NOMO-1 treated with DMSO at 0.1 percent for 48 hours (cell line): ENCODE data around the gene FER.
"Not testable (repeated sequence)": the region's sequence is repeated elsewhere in the genome, so short reads cannot be mapped to it uniquely, and the experiment has no call there.

Experiments used
- DNase-seq: peaks from one replicate; lab custom pipeline; 2025; ENCODE audit not compliant: unreplicated experiment; lab: John Stamatoyannopoulos, UW

Gene FER

DNA sequence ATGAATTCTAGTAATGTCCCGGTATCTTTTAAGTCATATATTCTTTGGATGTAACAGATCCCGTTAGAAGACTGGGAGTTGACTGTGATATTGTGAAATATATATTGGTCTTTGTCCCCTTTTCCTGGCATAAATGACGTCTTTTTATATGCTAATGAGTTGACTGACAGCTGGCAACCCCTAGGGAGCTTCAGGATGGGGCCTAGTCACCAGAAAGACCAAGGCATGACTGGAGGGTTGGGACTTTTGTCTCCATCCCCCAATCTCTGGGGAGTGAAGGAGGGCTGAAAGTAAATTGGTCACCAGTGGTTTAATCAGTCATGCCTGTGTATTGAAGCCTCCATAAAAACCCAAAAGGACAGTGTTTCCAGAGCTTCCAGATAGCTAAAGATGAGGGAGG is 420.5 kb downstream of the FER start:
- no peak for DNase-seq

DNA sequence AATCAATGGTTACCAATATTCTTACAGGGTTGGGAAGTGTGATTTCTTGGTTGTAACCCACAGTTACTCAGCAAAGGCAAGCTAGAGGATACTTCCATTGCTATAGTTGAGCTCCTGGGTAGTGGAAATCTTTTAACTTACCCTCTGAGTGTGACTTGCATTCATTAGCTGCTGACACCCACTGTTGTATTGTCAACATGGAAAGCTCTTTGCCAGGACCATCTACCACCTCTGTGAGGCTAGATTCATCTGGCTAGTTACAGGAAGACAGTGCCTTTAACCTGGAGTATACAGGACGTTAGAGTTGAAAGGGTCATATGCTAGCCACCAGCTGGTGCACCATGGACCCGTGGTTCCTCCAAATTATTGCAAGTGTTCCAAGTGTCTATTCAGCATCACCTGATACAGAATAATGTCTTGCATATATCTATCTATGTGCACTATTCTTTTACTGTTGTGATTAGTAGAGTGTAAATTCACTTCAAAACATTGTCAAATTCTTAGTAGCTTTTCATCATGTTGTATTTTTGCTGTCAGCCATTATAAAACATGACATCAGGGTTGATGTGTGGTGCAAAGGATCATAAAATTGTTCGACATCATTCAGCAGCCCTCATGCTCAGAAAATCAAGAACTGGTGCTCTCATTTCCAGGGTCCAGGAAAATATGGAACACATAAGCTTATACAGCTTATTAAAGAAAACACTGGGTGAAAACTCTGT is 423.1 kb downstream of the FER start:
- no peak for DNase-seq

DNA sequence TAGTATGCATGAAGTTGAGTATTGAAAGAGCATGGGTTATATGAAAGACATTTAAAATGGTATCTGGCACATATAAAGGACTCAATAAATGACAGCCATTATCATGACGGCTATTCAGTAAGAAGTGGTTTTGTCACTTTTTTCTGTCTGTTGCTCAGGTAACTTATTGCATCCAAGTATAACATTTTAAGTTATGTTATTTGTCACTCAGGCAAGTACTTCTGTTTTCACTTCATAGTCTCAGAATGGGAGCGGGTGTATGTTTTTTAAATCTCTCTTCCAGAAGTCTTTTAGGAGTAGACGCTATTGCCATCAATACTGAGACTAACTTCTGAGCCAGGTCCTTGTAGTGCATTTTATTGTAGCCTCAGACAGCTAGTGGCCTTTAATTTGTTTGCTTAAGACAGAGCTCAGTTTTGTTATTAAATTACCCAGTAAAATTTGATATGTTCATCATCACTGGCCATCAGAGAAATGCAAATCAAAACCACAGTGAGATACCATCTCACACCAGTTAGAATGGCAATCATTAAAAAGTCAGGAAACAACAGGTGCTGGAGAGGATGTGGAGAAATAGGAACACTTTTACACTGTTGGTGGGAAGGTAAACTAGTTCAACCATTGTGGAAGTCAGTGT is 423.9 kb downstream of the FER start:
- not testable (repeated sequence) for DNase-seq

DNA sequence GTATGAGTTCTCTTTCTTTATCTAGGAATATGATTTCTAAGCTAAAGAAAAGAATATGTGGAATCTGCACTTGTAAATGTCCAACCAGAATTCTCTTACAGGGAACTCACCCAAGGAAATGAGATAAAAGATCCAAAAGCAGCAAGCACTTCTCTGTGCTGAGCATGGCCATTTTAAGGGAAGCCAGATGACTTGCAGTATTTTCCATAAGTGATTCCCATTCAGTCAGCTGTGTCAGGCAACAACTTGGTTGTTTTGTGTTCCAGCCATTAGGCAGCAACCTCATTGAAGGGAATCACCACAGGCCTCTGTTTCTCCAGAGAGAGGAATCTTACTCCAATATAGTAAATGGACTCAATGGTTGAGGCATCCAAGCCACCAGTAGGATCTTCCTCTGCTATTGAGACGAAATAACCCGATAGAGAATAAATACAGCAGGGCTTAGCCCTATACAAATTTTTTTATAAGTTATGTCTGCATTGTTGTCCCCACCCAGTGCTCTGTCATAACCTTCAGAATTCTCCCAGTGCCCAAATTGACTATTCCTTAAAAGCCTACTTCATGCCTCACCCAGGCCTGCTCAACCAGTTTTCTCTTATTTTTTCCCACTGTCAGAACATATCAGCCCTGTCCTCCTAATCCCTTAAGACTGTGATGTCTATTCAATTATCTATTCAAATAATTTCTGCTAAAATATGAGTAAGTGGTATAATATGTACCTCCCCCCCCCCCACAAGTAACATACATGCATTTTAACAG is 425.5 kb downstream of the FER start:
- DNase-seq: no peak

DNA sequence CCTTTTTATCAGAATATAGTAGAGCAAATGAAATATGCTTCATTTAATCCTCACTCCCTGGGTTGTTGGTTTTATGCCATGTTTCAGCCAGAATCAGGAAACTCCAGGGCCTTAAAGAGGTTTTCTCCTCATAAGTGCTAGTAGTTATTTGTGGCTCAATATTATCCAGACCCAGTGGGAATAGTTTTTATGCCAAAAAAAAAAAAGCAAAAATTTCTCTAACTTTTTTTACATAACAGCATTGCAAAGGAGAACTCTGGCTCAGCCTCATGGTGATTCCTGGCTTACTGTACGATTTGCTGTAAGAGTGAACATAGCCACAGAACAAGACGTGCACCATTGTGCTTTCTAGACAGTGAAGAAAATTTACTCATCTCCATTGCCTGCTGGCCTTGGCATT is 429.5 kb downstream of the FER start:
- DNase-seq: no peak

DNA sequence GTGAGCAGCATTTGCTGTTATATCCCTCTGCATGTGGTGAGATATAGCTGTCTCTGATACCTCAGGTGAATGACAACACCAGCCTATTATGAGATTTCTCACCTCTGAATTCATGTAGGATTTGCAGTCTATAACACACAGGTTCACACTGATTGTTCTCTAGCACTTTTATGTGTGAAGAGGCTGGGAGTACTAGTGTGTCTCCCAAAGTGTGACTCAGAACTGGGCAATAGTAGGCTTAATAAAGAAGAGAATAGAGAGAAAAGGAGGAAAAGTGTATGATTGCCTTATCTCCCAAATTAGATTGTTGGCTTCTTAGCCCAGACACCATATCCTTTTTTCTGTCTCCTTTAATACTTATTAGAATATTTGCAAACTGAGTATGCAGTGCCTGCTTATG is 430.1 kb downstream of the FER start:
- no peak for DNase-seq

DNA sequence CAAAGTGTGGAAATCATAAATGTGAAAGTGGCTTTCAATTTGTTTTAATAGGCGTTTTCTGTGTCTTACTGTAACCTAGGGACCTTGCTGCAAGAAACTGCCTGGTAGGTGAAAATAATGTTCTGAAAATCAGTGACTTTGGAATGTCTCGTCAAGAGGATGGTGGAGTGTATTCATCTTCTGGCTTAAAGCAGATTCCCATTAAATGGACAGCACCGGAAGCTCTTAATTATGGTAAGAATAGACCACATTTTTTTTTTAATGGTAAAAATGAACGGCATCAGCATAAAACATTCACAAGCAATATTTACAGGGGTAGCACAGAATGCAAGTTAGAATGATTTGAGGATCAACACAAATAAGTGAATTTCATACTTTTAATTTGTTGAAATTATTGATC is 433.0 kb downstream of the FER start:
- DNase-seq: no peak

DNA sequence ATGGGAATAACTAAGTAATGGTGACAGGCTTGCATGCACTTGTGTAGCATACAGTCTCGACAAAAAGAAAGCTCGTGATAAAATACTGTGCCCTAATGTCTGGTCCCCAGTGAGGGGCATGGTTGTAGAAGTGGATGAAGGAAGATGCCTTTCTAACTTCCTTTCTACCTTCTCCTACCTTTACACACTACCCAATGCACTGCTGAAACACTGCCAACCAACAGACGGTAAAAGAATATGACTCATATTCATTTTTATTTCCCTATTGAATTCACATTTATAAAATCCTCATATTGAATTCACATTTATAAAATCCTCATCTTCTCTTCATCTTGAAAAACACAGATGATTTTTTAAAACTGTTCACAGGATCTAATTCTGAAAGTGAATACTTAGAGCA is 439.1 kb downstream of the FER start:
- no peak for DNase-seq

DNA sequence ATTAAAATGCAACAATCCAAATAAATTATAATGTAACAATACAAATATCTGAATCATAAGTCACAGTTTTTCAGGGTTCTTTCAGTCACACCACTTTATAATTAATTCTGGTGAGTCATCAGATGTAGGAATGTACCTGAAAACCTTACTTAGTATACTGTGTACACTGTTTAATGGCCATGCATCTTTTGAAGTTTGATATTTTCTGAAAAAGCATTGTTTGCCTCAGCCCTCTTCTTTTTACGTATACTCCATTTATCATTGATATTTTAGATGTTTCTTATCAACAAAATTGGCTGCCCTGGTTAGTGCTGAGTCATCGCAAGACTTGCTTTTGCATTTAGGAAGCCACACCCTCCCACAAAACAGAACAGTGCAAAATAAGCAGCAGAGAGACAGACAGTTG is 443.5 kb downstream of the FER start:
- peak; percentile 28 for DNase-seq

DNA sequence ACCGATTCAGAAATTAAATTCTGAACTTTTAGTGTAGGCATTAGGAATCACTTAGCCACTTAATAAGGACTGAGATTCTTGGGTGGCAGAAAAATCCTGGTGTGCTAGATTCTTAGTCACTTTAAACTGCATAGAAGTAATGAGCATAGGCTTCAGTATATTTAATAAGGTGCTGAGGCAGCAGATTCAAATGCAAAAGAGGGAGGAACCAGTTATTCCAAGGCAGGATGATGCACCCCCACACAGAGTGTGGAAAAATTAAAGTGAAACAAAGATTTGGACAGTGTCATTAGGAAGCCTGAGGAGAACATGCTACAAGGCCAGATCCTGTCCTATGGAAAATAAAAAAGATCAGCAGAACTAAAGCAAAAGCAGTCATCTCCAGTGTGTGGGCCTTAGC is 444.3 kb downstream of the FER start:
- no peak for DNase-seq

DNA sequence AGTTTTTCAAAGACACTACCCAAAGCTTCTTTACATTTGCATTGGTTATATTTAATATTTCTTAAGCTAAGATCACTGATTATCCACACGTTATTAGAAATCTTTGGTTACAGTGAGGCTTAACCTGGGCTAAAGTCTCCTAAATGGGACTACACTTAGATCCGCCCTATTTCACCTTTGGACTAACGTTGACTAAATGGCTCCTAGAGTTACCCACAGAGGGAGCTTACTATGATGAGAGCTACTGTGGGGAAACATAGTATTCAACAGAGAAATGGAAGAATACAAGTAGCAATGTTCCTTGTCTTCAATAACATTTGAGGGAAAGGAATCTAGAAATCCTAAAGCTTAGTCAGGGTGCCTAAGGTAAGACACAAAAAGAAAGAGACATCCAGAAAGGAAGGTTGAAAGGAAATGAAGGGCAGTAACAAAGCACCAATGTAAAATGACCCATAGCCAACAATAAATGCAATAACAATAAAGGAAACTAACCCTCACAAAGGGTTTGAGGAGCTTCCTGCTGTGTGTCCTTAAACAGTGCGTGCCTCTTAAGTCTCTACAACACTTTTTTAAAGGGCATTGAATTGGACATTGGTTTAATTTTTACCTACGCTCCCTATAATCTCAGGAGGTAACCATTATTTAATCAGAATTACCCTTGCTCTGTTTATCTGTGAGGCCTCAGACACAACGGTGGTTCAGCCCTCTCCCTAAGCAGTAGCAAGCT is 445.0 kb downstream of the FER start:
- no peak for DNase-seq

DNA sequence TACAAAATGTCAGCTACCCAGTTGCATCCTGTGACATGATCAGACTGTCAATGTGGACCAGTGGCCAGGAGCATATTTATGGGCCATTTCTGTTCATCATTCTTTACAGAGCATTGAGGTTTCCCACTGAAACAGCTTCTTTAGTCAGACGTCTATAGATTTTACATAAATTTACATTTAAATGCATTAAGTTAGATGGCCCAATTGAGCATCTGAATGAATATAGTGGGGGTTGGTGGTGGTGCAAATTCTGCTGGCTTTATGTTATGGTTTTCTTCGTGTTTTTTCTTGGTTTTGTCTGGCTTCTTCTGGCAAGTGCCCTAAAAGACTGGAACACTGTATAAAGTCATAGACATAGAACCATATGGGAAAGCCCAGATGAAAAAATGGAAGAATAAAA is 448.0 kb downstream of the FER start:
- no peak for DNase-seq

DNA sequence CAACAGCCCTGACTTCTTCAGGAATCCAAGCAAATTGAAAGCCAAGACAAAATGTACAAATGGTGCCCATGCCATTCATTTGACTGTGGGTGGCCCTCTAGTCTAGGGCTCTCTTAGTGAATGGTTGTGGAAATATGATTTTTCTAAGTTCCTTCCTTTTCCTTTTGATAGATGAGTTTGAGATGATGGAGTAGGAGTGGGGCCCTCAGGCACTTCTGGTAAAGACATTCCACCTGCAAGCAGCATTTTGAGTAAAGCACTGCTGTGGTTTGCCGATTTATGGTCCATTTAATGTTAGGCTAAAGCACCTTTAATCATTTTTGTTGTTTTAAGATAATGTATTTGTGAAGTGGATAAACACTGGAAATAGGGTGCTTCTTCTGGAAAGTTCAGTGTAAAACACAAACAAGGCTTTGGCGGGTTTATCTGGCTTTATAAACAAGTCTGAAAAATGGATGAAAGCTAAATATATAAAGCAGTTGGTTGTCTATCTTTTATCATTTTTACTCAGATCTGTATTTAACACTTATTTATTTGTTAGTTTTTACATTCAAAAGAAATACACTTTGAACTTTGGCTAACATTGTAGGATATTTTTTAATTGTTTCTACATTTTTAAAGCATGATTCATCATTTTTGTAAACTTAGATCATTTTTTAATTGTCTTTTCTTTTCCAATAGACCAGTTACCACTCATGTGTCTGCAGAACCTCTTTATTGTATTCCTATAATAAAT is 448.6 kb downstream of the FER start:
- no peak for DNase-seq

DNA sequence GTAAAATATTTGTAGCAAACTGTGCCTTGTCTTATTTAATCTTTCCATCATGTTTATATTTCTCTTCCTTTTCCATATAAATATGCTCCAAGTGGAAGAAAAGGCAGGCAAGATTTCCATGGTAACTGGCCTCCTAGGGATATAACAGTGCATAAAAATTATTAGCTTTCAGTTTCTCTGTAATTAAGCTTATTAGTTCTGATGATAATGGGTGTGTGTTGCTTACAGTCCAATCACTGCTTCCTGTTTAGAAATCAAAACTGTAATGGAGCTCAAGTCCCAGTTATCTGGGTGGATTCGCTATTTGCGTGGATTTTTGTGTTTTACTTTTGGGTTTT is 449.1 kb downstream of the FER start:
- no peak for DNase-seq

DNA sequence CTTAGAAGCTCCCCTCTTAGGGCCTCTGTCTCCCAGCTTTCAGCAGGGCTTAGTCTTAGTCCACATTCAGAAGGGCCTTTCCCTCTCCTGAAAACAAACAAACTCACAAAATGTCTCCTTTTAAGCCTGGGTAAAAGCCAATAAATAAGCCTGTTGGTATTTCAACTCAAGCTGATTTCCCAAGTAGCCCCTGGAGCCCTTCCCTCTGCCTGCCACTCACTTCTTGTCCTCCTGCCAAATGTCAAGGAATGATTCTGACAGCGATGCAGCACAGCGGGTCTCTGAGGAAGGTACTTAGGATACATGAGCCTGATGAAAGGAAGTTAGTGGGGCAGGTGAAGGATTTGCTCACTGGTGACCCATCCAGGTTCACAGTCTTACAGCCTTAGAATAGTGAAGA is 451.6 kb downstream of the FER start:
- DNase-seq: no peak

DNA sequence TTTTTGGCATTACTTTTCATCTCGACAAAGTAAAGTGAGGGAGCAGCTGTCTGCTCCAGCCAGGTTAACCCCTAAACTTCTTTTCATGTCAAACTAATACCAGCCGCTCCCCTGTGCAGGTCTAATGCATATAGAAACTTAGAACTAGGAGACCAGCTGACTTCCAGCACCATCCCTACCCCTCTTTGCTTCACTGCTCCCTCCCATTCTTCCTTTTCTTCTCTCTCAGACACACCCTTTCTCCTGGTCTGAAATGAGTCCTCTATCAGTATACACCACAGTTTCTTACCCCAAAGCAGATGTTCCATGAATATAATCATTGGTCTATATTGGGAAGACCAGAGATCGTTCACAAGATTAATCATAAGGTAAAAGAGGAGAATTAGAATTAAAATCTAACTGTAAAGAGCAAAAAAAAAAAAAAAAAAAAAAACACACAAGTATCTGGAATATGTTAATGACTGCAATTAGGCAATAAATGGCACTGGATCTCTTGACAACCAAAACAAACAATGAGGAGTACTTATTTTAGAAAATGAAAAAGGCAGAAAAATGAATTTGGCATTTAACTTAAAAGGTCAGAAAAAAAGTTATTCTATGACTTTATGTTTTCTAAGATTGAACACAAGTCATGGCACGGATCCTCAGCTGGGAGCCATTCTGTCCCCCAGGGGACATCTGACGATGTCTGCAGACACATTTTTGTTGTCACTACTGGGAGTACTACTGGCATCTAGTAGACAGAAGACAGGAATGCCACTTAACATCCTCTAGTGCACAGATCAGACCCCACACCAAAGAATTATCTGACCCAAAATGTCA is 452.3 kb downstream of the FER start:
- DNase-seq: no peak

DNA sequence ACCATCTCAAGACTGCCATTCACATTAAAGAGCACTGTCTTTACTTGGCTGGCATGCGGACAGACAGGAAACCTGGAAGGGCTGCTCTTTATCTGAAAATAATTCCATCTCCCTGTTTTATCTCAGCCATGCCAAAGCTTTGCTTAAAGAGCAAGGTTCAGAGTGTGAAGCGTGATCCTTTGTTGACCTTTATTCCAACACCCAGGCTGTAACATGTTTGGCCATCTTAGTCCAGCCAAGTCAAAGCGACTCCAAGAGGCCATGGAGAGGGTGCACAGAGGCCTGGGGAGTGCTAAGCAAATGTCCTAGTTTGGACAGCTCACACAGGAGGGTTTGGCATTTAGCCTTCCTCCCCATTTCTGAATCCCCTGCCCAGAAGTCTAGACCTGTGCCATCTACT is 467.3 kb downstream of the FER start:
- no peak for DNase-seq

DNA sequence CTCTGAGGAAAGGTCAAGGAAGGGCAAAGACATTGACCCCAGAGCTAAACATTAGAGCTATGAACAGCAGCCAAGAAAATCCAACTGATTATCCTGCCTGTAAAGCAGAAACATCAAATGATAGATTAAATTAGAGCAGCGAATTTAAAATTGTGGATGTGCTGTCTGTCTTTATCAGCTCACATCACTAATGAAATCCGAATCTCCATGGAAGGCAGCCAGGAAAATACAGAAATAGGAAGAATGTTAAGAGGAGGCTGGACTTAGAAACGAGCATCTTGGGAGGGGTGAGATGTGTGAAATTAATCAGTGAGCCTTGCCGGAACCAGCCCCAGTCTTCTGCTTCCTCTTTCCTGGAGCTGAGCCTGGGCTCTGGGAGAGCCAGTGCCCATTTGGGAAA is 471.1 kb downstream of the FER start:
- DNase-seq: no peak

DNA sequence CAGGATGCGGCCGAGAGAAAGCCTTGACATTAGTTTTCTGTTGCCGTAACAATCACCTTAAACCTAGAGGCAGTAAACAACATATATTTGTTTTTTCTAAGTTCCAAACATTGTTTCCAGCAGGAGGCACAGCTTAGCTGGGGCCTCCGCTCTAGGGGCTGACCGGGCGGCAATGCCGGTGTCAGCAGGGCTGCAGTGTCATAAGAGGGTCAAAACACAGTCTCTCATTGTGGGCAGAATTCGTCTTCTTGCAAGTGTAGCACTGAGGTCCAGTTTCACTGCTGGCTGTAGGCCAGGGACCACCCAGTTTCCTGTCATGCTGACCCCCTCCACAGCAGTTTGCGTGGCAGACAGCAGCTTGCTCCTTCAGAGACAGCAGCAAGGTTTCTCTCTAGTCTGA is 475.8 kb downstream of the FER start:
- no peak for DNase-seq

DNA sequence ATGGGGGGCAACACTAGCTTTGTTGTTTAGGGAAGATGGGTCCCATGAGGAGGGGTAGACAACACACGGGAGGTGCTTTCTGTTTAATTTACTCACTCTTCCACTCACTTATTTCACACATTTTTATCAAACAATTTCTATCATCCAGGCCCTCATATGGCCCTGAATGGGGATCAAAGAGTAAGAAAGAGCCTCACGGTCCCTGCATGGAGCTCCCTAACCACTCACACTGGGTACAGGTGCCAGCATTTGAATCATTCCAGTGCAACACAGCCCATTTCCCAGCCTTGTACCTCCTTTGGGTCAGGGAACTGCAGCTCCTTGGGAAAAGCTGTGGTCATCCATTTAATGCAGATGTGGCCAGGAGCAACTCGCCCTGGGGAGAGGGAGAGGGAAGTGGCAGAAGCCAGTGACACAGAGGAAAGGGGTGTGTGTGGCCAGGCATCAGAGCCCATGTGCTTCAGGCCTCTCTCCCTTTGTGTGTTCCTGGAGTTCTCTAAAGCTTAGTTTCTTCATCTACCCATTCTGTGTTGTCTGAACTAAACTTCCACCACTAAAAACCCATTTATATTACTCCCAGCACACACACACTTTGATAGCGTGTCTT is 476.7 kb downstream of the FER start:
- DNase-seq: no peak
